GM19468 (cell line): ENCODE results near the gene HS3ST6.
"Not testable (repeated sequence)": the region's sequence is repeated elsewhere in the genome, so short reads cannot be mapped to it uniquely, and the experiment has no call there.

Experiments used
- ATAC-seq: cut with Tn5 transposase; IDR thresholded peaks from one replicate; pipeline ENCODE4 v1.9.1; 2021; ENCODE audit warnings: mild to moderate bottlenecking, moderate library complexity, moderate number of reproducible peaks; ENCODE audit not compliant: unreplicated experiment; ENCODE audit errors: extremely low read depth

The HS3ST6 gene

DNA sequence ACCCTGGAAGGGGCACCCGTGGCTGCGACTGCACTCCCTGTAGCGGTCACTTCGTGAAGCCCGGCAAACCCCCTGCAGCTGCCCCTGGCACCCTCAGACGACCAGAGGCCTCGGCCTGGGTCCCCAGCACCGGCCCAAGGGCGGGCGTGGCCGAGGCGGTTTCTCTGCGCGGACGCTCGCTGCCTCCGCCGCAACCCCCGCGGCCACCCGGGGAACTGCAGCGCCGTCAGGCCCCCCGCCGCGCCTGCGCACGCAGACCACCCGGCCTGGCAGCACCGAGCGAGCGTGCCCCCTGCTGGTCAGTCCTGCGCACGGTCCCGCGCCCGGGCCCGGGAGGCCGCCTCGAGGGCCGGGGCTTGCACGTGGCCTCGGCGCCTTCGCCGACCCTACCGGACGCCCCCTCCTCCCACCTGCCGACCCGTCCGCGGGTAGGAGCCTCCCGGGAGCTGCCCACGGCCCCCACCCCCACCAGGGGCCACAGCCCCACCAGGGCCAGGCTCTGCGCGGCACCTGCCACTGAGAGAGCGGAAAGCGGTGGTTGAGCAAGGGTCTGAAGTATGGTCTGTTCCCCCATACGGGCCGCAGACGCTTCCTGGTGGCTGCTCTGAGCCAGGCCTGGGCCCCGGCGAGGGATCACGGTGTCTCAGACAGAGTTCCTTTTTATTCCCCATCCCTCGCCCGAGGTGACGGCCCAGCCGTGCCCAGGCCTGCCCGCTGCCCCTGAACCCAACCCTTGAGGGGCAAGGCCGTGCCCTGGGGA, 11.5 kb upstream of the HS3ST6 start:
- ATAC-seq = peak; percentile 62

DNA sequence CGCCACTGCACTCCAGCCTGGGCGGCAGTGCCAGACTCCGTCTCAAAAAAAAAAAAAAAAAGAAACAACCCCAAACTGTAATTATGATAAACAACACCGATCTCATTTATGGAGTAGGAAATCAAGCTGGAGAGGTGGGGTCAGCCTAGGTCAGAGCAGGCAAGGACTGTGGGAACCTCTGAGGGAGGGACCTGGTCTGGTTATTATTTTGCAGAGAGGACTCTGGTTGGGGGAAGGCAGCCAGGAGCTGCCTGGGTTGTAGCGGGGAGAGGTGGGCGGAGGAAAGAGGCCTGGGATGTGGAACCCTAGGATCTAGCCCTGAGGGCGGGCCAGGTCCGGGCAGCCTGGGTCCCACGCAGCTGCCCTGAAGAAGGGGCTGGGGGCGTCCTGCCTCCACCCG, 10.9 kb upstream of the HS3ST6 start:
- no peak for ATAC-seq

DNA sequence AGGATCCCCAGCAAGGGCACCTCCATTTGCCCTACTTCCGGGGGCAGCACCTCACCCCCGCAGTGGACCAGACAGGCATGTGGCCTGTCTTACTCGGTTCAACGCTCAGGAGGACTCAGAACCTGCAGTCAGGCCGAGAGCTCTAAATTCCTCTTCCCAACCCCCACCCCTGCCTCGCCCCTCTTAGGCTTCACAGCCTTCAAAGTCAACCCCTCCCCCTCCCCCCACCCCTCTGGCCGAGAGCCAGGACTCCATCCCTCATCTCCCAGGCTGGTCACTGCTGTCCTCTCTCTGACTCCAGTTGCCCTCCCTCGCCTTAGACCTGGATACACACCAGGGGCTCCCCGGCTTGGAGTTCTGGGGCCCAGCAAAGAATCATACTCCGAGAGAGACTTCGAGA, 8.1 kb upstream of the HS3ST6 start:
- no peak for ATAC-seq

DNA sequence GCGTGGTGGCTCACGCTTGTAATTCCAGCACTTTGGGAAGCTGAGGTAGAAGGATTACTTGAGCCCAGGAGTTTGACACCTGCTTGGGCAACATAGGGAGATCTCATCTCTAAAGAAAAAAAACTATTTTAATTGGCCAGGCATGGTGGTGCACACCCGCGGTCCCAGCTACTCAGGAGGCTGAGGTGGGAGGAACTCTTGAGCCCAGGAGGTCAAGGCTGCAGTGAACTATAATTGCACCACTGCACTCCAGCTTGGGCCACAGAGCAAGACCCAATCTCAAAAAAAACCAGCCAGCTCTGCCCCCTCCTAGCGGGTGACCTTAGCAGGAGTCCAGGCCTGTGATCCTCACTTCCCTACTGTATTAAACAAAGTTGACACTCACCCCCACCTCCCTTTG, 5.9 kb upstream of the HS3ST6 start:
- no peak for ATAC-seq

DNA sequence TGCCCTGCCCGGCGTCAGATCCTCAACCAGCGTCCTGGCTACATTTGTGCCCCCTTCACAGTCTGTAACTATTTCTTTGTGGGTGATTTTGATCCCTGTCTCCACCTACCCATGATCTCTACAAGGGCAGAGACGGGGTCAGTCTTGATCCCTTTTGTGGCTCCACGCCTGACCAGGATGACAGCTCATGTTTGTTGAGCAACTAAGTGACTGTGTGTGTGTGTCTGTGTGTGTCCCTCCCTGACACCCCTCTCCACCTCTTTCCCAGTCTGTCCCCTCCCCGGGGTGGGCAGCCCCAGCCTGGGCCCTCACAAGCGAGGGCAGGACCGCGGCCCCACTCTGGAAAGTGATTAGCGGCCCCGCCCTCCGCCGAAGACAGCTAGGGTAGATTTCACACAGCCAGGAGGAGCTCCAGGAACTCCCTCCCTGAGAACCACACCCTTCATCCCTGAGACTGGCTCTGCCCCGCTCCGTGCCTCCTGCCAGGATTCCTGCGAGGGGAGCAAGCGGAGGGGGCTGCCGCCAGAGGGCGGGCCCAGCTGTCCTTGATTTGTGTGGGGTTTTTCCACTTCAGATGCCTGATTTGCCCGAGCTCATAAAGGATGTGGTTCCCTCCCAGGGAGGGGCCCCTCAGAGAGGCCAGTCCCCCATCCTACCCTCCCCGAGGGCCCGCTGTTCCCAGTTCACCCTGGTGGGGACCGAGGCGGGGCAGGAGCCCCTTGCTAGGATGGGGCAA, 5.3 kb upstream of the HS3ST6 start:
- ATAC-seq = no peak

DNA sequence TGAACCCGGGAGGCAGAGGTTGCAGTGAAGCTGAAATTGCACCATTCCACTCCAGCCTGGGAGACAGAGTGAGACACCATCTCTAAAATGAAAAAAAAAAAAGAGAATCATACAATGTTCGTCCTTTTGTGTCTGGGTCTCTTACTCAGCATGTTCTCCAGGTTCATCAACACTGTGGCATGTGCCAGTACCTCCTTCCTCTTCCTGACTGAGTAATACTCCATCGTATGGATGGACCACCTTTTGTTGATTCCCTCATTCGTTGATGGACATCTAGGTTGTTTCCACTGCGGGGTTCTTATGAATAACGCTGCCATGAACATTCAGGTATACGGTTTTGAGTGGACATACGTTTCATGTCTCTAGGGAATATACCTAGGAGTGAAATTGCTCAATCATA, 4.1 kb upstream of the HS3ST6 start:
- ATAC-seq = no peak

DNA sequence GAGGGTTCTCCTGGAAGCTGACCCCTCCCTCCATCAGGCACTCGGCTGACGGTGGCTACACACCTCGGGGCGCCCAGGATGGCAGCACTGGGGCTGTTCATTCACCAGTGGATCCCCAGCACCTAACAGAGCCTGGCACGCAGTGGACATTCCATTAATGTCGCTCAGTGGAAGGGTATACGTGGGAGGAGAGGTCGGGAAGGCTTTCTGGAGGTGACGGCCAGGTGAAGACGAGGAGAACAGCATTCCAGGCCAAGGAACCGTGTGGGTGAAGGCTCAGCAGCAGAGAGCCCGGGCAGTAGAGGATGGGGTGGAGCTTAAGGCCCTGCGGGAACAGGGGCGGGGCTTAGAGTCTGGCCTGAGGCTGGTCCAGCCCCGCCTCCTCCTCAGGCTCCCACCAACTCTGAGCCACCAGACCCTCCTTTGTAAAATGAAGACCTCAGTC, 2.5 kb upstream of the HS3ST6 start:
- no peak for ATAC-seq

DNA sequence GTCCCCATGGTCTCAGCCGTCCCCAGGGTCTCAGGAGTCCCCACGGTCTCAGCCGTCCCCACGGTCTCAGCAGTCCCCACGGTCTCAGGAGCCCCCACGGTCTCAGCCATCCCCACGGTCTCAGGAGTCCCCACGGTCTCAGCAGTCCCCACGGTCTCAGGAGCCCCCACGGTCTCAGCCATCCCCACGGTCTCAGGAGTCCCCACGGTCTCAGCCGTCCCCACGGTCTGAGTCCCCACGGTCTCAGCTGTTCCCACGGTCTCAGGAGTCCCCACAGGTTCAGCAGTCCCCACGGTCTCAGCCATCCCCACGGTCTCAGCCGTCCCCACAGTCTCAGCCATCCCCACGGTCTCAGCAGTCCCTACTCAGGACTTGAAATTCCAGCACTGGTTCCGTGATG, 1.9 kb upstream of the HS3ST6 start:
- ATAC-seq = not testable (repeated sequence)

DNA sequence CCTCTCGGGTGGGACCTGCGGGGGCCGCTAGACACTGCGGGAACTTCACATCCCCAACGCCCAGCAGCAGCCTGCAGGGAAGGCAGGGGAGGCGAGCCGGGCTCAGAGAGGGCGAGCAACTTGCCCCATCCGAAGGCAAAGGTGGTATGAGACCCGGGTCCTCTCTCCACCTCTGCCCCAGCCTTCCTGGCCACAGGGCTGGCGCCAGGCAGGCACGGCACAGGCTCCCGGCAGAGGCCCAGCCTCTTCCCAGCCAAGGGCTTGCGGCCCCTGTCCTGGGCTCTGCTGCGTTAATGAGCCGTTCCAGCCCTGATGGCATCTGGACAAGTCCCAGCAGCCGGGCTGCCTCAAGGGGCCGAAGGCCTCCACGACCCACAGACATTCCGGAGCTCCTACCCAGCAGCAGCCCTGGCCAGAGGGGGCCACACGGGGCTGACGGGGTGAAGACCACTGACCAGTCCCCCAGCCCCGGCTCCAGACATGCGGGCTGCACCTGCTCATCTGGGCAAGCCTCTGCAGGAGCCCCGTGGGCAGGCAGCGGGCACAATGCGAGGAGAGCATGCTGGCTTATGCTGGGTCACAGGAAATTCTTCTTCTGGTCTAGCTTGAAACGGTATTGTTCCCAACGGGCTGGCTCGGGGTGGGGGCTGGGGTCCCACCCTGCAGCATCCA, 1.2 kb upstream of the HS3ST6 start:
- ATAC-seq = no peak

DNA sequence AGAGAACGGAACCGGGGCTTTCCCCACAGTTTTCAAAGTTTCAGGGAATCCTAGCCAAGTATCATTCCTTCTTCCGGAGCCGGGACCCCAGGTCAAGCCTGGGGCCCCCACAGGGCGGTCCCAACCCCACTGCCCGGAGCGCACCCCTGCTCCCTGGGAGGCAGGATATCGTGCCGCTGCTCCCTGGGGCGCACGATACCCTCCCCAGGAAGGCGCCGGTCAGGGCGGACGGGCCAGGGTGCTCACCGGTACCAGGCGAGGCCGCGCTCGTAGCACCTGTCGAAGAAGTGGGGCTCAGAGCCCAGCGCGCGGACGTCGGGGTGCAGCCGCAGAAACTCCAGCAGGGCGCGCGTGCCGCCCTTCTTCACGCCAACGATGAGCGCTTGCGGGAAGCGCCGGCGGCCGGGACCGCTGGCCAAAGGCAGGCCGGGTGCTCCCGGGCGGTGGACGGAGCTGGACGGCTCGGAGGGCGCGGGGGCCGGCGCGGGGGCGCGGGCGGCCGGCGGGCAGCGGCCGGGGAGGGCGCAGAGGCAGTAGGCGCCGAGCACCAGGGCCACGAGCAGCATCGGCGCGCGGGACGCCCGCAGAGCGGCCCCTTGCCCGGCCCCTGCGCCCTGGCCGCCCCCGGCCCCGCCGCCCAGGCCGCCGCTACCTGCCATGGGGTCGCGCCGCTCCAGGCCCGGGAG, 407 bp downstream of the HS3ST6 start:
- ATAC-seq = no peak

DNA sequence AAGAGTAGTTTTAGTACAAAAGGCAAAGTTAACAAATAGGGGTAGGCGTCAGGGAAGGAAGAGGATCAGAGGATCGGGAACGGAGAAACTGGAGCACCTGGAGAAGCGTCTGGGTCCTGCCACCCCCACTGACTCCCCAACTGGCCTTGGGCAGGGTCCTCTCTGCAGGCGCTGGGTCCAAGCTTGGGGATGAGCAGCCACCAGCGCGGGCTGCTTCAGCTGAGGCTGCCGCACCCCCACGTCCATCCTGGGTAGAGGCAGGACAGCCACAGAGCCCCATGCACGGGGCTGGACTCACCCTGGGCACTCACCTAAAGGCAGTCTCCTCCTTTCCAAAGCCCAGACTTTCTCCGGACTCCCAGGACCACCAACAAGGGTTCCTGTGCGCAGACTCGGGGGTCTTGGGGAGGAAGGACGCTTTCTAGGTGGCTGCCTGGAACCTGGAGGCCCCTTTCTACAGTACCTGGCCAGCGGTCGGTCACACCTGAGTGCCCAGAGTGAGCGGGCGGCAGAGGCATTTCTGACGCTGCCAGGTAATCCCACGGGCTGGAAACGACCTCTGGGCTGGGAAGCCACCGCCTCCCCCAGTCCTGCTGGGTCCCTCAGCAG, 1.1 kb downstream of the HS3ST6 start:
- no peak for ATAC-seq

DNA sequence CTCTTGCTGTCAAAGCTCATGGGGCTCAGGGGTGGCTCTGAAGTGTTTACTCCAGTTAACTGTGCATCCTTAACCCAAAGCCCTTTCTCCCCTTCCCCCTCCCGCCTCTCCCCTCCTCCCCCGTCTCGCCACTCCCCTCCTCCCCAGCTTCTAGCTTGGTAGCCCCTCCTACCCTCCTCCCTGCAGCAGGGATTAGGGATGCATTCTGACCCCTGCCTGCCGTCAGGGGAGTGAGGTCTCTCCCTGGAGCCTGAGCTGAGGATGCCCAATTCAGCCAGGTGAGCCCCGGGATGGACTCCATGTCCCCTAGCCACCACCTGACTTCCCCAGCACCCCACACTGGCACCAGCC, 1.6 kb downstream of the HS3ST6 start:
- ATAC-seq = no peak

DNA sequence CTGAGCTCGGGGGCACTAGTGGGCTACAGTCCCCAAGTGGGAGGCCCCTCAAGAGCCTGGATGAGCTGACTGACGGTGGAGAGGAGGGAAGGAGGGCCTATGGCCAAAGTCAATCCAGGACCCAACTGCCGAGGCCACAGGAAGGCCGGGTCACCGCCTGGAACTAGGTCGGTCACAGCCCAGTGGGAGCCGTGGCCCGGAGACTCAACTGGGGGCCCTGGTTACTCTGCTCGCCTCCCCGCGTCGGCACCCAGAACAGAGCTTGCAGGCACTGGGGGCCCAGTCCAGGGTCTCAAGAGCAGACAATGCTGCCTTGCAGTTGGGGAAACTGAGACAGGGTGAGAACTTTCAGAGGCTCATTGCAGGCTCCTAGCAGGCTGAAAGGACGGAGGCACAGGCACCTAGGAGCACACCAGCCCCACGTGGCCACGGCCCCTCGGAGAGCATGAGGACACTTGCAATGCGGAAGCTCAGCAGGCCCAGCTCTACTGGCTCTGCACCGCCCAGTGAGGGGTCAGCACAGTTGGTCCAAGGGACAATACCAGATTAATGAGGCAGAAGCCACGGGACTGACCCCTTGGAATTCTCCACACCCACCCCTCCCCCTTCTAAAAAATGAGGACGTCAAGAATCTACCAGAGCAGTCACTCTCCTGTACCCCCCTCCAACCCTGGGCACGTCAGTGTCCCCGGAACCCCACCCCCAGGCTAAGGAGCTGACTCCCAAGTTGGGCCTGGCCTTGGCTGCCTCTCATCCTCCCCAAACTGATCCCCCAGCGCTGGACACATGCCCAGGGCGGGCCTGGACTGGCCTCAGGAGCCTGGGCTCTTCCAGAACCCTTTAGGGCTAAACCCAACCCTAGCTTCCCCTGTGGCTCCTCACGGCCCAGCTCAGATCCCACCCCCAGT, 2.2 kb downstream of the HS3ST6 start:
- no peak for ATAC-seq

DNA sequence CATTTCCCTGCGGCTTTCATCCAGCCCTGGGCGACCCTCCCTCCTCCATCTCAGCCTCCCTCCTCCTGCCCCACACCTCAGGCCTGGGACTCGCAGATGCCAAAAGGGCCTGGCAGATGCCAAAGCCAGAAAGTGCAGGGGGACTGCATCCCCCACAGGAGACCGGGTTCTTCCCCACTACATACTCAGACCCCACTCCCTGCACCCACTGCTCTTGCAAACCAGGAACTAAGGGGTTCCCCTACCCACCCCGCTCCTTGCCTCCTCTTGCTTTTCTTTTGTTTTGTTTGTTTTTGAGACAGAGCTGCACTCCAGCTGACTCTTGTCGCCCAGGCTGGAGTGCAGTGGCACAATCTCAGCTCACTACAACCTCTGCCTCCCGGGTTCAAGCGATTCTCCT, 3.2 kb downstream of the HS3ST6 start:
- no peak for ATAC-seq

DNA sequence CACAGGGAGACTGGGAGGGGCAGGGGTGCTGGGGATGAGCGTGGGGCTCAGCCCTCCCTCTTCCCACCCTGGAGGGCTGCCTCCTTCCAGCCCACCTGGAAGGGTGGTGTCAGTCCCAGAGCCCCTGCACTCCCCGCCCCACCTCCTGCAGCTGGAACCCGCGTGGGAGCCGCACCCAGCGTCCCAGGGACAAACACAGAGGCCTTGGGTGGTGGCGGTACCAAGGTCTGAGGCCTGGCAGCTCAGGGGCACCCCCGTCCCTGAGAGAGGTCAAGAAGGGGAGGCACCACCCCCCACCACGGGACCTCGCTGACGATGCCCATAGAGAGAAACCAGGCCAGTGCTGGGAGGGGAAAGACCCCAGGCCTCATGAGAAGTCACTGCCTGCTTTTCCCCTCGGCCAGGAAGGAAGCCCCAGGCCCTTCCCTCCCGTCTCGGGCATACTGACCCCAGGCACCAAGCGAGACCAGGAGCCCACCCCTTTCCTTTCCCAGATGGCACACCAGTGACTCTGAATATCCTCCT, 4.1 kb downstream of the HS3ST6 start:
- ATAC-seq = no peak

DNA sequence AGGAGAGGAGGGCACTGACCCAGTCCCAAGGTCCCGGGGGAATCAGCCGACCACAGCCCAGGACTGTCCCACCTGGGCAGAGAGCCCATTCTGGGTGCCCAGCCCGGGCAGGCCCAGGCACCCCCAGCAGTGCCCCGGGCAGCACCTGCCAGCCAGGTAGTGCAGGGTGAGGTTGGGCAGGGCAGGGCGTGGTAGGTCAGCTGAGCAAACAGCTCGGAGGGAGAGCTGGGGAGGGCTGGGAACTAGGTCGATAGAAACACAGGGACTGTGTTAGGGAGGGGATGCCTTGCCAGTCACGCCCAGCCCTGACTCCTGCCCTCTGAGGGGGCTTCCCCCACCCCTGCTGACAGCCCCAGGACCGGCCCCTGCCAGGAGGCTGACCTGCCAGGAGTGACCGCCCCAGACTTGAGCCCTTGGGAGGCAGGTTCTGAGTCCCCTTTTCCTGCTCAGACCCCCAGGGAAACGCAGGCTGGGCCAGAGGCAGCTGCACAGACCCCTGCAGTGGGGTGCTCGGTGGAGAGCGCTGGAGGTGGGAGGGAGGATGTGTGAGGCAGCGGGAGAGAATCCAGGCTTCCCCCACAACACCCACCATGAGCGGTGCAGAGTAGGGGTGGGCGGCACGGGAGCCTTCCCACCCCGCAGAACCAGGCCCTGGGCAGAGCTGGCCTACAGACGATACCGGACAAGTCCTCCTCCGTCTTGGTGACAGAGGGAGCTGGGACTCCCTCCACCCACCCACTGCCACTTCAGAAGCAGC, 4.7 kb downstream of the HS3ST6 start:
- no peak for ATAC-seq

DNA sequence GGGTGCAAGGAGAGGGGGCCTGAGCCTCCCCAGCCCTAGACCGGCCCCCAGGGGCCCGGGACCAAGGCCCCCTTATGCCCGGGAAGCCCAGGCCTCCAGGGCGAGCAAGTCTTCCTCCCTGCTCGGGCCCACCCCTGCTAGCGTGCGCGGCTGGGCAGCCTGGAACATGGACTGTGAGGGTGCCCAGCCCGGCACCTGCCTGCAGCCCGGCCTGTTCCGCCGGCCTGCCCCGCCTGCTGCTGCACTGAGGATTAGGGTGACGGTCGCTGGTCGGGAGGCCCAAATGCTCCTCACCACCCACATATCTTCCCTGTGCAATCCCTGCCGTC, 6.0 kb downstream of the HS3ST6 start:
- no peak for ATAC-seq

DNA sequence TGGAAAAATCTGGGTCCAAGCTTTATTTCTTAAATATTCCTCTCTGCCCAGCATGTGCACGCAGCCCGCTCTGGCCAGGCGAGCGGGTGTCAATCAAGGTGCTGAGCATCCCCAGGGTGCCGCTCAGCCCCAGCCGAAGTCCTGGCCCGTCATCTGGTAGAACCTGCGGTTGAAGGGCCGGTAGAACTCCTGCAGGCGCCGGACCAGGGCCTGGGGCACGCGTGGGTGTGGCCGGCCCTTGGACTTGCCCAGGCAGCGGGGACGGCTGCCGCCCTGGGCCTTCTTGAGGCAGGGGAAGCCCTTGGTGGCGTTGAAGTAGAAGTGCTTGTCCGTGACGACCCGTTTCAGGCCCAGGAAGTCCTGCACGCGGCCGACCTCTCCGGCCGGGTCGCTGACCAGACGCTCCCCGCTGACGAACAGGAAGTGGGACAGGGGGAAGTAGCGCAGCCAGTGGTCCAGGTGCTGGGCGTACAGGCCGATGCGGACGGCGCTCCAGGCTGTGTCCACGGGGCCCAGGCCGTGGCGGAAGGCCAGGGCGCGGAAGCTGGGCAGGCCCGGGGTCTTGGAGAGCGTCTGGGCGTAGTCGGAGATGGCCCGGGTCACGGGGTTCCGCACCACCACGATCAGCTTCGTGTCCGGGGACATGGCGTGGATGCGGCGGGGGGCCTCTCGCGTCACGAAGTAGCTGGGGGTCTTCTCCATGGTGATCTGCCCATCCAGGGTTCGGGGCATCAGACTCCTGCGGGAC, 6.6 kb downstream of the HS3ST6 start:
- no peak for ATAC-seq
